PC-3 (cell line): ENCODE measurements around the gene SDK1. TPM values are rescaled to one million over a fixed set of nuclear protein-coding genes. Genes with fewer than 3 reads are reported as not detected.

Experiments
- ATAC-seq: fragments of 200-7000 bp; cut with Tn5 transposase; 2 replicates; pipeline ENCODE4 v1.9.1; 2020; ENCODE audit warnings: mild to moderate bottlenecking, moderate library complexity
- BruUV-seq: library from RNA; stranded (reverse); fragments of 400-500 nt; replicated peaks from 2 replicates; lab custom pipeline; 2021; lab: Mats Ljungman, UMichigan
- CTCF ChIA-PET: fragments of 300-600 bp; sonication (Branson Sonifier 250); formaldehyde crosslinking; loops from one replicate; lab custom pipeline; 2022; ENCODE audit warnings: antibody characterized with exemption; lab: Charles Lee
- POLR2A ChIA-PET: fragments of 300-600 bp; sonication (Branson Sonifier 250); formaldehyde crosslinking; loops from one replicate; lab custom pipeline; 2022; ENCODE audit warnings: antibody characterized with exemption; ENCODE audit not compliant: unreplicated experiment; lab: Charles Lee
- DNase-seq: peaks from one replicate; pipeline ENCODE4 v3.0.0-alpha.2; 2015
- H2AFZ ChIP-seq: fragments of 300-600 bp; sonication (generic); 2 replicates; pipeline ENCODE4 v1.6.0; 2016; ENCODE audit warnings: antibody characterized with exemption, low read length
- H3F3A ChIP-seq: fragments of 300-600 bp; sonication (generic); one replicate; pipeline ENCODE4 v1.6.0; 2017; ENCODE audit warnings: antibody characterized with exemption, low read length, control low read depth, mild to moderate bottlenecking; ENCODE audit not compliant: unreplicated experiment
- H3K27ac ChIP-seq: fragments of 300-600 bp; sonication (generic); 2 replicates; pipeline ENCODE4 v1.5.1; 2016; ENCODE audit warnings: mild to moderate bottlenecking, low read length
- H3K27me3 ChIP-seq: fragments of 300-600 bp; sonication (generic); 2 replicates; pipeline ENCODE4 v1.6.1; 2016; ENCODE audit warnings: low read length, mixed read lengths
- H3K36me3 ChIP-seq: fragments of 300-600 bp; sonication (generic); 2 replicates; pipeline ENCODE4 v1.6.1; 2016; ENCODE audit warnings: low read depth, mixed run types, low read length, mixed read lengths
- H3K4me1 ChIP-seq: fragments of 300-600 bp; sonication (generic); 2 replicates; pipeline ENCODE4 v1.5.1; 2016; ENCODE audit warnings: low read length; ENCODE audit not compliant: insufficient read depth
- H3K4me2 ChIP-seq: fragments of 300-600 bp; sonication (generic); 2 replicates; pipeline ENCODE4 v1.6.0; 2016; ENCODE audit warnings: low read length
- H3K4me3 ChIP-seq: fragments of 300-600 bp; sonication (generic); 2 replicates; pipeline ENCODE4 v1.5.1; 2016; ENCODE audit warnings: mild to moderate bottlenecking, low read length, mixed read lengths
- H3K79me2 ChIP-seq: fragments of 300-600 bp; sonication (generic); 2 replicates; pipeline ENCODE4 v1.6.1; 2017; ENCODE audit warnings: low read length, mixed read lengths
- H3K9ac ChIP-seq: fragments of 300-600 bp; sonication (generic); 2 replicates; pipeline ENCODE4 v1.6.0; 2016; ENCODE audit warnings: mild to moderate bottlenecking, low read length
- H3K9me2 ChIP-seq: fragments of 300-600 bp; sonication (generic); replicated peaks from 2 replicates; pipeline ENCODE4 v1.6.1; 2016; ENCODE audit warnings: mixed run types, low read length, mixed read lengths
- H3K9me3 ChIP-seq: fragments of 300-600 bp; sonication (generic); 2 replicates; pipeline ENCODE4 v1.6.1; 2016; ENCODE audit warnings: low read length, mixed read lengths
- H4K20me1 ChIP-seq: fragments of 300-600 bp; sonication (generic); 2 replicates; pipeline ENCODE4 v1.6.1; 2016; ENCODE audit warnings: low read length, mixed read lengths
- CTCF ChIP-seq: fragments of 300-600 bp; sonication (generic); conservative IDR thresholded peaks from 2 replicates; pipeline ENCODE4 v1.5.1; 2017; ENCODE audit warnings: antibody characterized with exemption, low read depth, mild to moderate bottlenecking, low read length
- EZH2 ChIP-seq: fragments of 300-600 bp; sonication (generic); IDR thresholded peaks from one replicate; pipeline ENCODE4 v1.6.1; 2017; ENCODE audit warnings: antibody characterized with exemption, mild to moderate bottlenecking, low read length; ENCODE audit not compliant: unreplicated experiment
- EZH2phosphoT487 ChIP-seq: fragments of 300-600 bp; sonication (generic); IDR thresholded peaks from 2 replicates; pipeline ENCODE4 v1.6.1; 2018; ENCODE audit warnings: mild to moderate bottlenecking, antibody characterized with exemption, low read length, borderline replicate concordance
- intact Hi-C: fragments of 100-400 bp; cut with micrococcal nuclease; formaldehyde crosslinking; loops from 2 replicates; pipeline ENCODE4 v1.9.0; 2023
- total RNA-seq: library from RNA; depleted of rRNA; stranded (reverse); fragments of >200 nt; gene quantifications from 2 replicates; pipeline ENCODE4 v1.2.3, GENCODE V29; 2014

SDK1 gene
- total RNA-seq, 1 experiment from 2014 or later, result 2.8 TPM

- BruUV-seq, result no TSS peak
- peak; percentile 69 for ATAC-seq
- H3F3A ChIP-seq, result no peaks in the 10 kb centered on the region
- H3K4me2 ChIP-seq, result no peak overlapping the region
- no peaks in the 10 kb centered on the region for H3K27me3 ChIP-seq
- H3K4me3 ChIP-seq, result no peak overlapping the region
- no peak overlapping the region for H3K9ac ChIP-seq
- no peaks in the 10 kb centered on the region for H3K36me3 ChIP-seq
- TF ChIP-seq CTCF (peak; percentile 89), EZH2 (no peak)
- ChIA-PET POLR2A (no interaction called here), CTCF (no interaction called here)
- H3K9me3 ChIP-seq, result no peaks in the 10 kb centered on the region
- H3K27ac ChIP-seq, result no peak overlapping the region
- intact Hi-C loops, result loop anchor here (1.0 kb wide), 2 partner anchors 135 to 202 kb away; no protein-coding TSS in a partner anchor
- H3K79me2 ChIP-seq, result no peaks in the 10 kb centered on the region
- no peaks in the 10 kb centered on the region for H3K4me1 ChIP-seq
- H2AFZ ChIP-seq, result no peak overlapping the region
- H4K20me1 ChIP-seq, result no peaks in the 10 kb centered on the region
- peak; percentile 61 for DNase-seq
- no peaks in the 10 kb centered on the region for H3K9me2 ChIP-seq
Measured at GRCh38 chr7:3897430-3898372, 596.6 kb downstream of the SDK1 start.

- no peak for ATAC-seq
- POLR2A ChIA-PET, result no interaction called here
Measured at GRCh38 chr7:3899559-3899991, 598.5 kb downstream of the SDK1 start.

More at GRCh38 chr7:3899559-3899991, 598.5 kb downstream of the SDK1 start:
- Histone ChIP-seq H2AFZ (no peak overlapping the region), H3K4me1 (no peaks in the 10 kb centered on the region), H3K9me3 (no peaks in the 10 kb centered on the region), H4K20me1 (no peaks in the 10 kb centered on the region), H3K9me2 (no peaks in the 10 kb centered on the region), H3F3A (no peaks in the 10 kb centered on the region), H3K36me3 (no peaks in the 10 kb centered on the region), H3K4me3 (no peak overlapping the region), H3K9ac (no peak overlapping the region), H3K79me2 (no peaks in the 10 kb centered on the region), H3K27me3 (no peaks in the 10 kb centered on the region), H3K27ac (no peak overlapping the region), H3K4me2 (no peak overlapping the region)
- BruUV-seq, result no TSS peak
- CTCF ChIA-PET, result no interaction called here
- TF ChIP-seq CTCF, result no peak
- TF ChIP-seq EZH2phosphoT487, result no peak
- TF ChIP-seq EZH2, result no peak
- DNase-seq, result no peak
- intact Hi-C loops, result no loop called here
